HG03575 (cell line): ENCODE measurements around the gene VARS1.

ENCODE experiments used
- ATAC-seq: cut with Tn5 transposase; IDR thresholded peaks from one replicate; pipeline ENCODE4 v1.9.1; 2021; ENCODE audit not compliant: unreplicated experiment, insufficient number of reproducible peaks, low FRiP score; ENCODE audit errors: extremely low read depth

The VARS1 gene

DNA sequence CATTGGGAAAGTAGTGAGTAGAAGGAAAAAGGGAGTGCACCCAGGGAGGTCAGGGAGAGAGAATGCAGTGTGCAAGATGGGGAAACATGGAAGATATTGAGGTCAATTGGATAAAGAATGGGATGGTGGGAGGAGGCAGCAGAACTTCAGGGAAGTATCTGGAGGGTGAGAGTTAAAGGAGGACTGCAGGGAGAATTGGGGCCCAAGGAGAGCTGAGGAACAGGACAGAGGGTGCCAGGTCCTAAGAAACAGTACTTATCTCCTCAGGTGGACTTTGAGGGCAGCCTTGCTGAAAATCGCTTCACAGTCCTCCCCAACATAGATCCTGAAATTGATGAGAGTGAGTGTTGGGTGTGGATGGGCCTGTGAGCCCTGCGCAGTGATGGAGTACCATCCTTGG is 37.3 kb downstream of the VARS1 start:
- ATAC-seq, result no peak

DNA sequence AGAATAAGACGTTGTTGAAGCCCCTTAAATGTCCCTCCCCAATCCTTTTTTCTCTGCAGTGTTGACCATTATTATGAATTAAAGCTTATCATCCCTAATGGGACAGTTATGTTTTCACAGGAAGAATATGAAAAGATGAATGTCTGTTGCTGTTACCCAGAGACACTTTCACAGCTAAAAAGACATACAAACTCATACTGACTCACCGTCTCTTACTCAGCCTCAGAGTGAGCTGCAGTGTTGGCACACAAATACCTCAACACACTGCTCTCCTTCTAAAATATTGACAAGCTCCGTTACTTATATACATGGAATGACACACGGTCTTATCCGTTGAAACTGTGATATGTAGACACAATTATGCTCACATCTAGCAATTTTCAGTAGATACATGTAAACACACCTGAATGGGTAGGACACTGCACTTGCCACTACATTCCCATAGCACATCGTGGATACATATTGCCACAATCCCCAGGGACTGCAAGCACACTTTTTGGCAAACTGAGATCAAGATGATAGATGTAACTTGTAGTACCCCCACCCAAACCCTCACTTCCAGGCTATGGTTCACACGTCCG is 42.7 kb downstream of the VARS1 start:
- no peak for ATAC-seq

DNA sequence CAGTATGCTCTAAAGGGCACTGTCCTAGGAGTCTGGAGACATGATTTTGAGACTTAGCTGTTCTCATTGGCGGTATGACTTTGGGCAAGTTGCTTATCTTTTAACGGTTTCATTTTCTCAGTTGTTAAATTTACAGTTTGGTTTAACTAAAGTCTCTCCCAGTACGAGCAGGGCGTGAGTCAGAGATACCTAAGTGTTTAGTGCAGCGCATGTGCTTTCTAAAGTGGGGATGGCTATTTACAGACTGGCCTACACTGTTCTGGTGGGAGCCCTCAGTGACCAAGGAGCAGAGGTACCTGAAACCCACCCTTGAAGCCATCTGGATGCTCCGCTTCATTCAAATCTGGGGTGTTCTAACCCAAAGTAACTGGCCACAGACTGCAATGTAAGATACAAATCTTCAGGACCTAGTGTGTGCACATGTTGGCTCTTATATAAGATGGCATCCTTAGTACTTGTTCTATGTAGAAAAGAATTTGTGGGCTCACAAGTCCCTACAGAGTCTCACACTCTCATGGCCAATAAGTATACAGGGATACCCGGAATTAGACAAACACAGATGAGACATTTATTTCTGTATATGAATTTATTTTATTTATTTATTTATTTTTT is 45.0 kb downstream of the VARS1 start:
- ATAC-seq, result no peak

GRCh38 chr6:31749301-31750036 is 46.1 kb downstream of the VARS1 start:
- ATAC-seq, result no peak
